DOHH2 (cell line): Measurements from ENCODE around the gene HIVEP1.
"Not testable (repeated sequence)": the region's sequence is repeated elsewhere in the genome, so short reads cannot be mapped to it uniquely, and the experiment has no call there.

Experiments used
- H3F3A ChIP-seq: fragments of 200-600 bp; sonication (generic), shearing (Covaris generic); 2 replicates; pipeline ENCODE4 v1.6.0; 2016; ENCODE audit warnings: antibody characterized with exemption, mild to moderate bottlenecking; ENCODE audit not compliant: control insufficient read depth, insufficient read depth
- H3K27ac ChIP-seq: fragments of 200-600 bp; sonication (generic); 2 replicates; pipeline ENCODE4 v1.5.1; 2014; ENCODE audit warnings: low read depth, mild to moderate bottlenecking, low read length, moderate library complexity
- H3K27me3 ChIP-seq: fragments of 200-600 bp; sonication (generic); 2 replicates; pipeline ENCODE4 v1.6.1; 2014; ENCODE audit warnings: mild to moderate bottlenecking, low read length, mixed read lengths; ENCODE audit not compliant: control insufficient read depth
- H3K36me3 ChIP-seq: fragments of 200-600 bp; sonication (generic); 2 replicates; pipeline ENCODE4 v1.6.1; 2014; ENCODE audit warnings: mild to moderate bottlenecking, low read length, moderate library complexity, mixed read lengths; ENCODE audit not compliant: control insufficient read depth
- H3K4me1 ChIP-seq: fragments of 200-600 bp; sonication (generic); 2 replicates; pipeline ENCODE4 v1.6.1; 2014; ENCODE audit warnings: mild to moderate bottlenecking, low read length, mixed read lengths; ENCODE audit not compliant: control insufficient read depth
- H3K4me2 ChIP-seq: fragments of 200-600 bp; sonication (generic); 2 replicates; pipeline ENCODE4 v1.6.0; 2014; ENCODE audit warnings: mild to moderate bottlenecking, low read length, moderate library complexity
- H3K4me3 ChIP-seq: fragments of 200-600 bp; sonication (generic); 2 replicates; pipeline ENCODE4 v1.5.1; 2014; ENCODE audit warnings: mild to moderate bottlenecking, low read length, mixed read lengths
- H3K79me2 ChIP-seq: fragments of 200-600 bp; sonication (generic); 2 replicates; pipeline ENCODE4 v1.6.1; 2014; ENCODE audit warnings: mild to moderate bottlenecking, low read length, mixed read lengths; ENCODE audit not compliant: control insufficient read depth
- H3K9me2 ChIP-seq: fragments of 200-600 bp; sonication (generic); replicated peaks from 2 replicates; pipeline ENCODE4 v1.6.1; 2014; ENCODE audit warnings: mild to moderate bottlenecking, low read length, mixed read lengths; ENCODE audit not compliant: control insufficient read depth
- H3K9me3 ChIP-seq: fragments of 200-600 bp; sonication (generic); 2 replicates; pipeline ENCODE4 v1.6.1; 2014; ENCODE audit warnings: antibody characterized with exemption, low read length, mixed read lengths; ENCODE audit not compliant: control insufficient read depth, insufficient read depth
- H4K20me1 ChIP-seq: fragments of 200-600 bp; sonication (generic); 2 replicates; pipeline ENCODE4 v1.6.0; 2014; ENCODE audit warnings: low read depth, mild to moderate bottlenecking, antibody characterized with exemption, low read length, moderate library complexity; ENCODE audit not compliant: control insufficient read depth, insufficient read depth
- CTCF ChIP-seq: fragments of 200-600 bp; sonication (generic); IDR thresholded peaks from one replicate; pipeline ENCODE4 v1.5.1; 2014; ENCODE audit warnings: antibody characterized with exemption, mild to moderate bottlenecking, low read depth, low read length; ENCODE audit not compliant: poor library complexity, severe bottlenecking
- EZH2phosphoT487 ChIP-seq: fragments of 200-600 bp; sonication (generic); IDR thresholded peaks from 2 replicates; pipeline ENCODE4 v1.6.1; 2017; ENCODE audit warnings: borderline replicate concordance, mild to moderate bottlenecking, antibody characterized with exemption, low read length, moderate library complexity, mixed read lengths

The HIVEP1 gene

DNA sequence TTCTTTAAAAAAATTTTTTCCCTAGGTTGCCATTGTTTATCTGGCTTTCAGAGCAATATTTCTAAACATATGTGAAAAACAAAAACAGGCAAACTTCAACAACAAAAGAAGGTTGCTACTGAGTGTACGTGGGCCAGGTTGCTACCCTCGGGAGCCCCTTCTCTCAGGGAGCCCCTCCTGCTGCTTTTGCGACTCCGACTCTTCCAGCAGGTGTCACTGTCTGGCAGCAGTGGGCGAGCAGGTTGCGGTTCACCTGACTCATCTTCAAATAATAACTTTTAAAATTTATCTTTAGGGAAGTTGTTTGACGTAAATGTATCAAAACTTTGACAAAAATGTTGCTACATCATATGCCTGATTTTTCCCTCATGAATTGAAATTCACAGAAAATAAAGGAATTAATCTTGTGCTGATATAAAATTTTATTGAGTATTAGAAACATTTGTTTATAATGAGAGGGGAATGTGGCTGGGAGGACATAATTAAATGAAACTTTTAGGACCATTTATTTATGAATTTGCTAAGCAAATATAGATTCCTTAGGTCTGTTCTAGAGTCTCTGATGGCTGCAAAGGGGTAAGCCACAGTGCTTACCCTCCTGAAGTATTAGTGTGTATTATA is 138.8 kb downstream of the HIVEP1 start:
- no peaks in the 10 kb centered on the region for H4K20me1 ChIP-seq
- H3K36me3 ChIP-seq = no peaks in the 10 kb centered on the region
- H3K9me2 ChIP-seq = no peaks in the 10 kb centered on the region
- no peaks in the 10 kb centered on the region for H3K9me3 ChIP-seq
- no peak overlapping the region for H3K4me3 ChIP-seq
- no peaks in the 10 kb centered on the region for H3K79me2 ChIP-seq
- peak; percentile 63 for TF ChIP-seq CTCF
- no peak for TF ChIP-seq EZH2phosphoT487
- H3K4me1 ChIP-seq = peaks cover 13% of the 10 kb centered on the region
- H3K27me3 ChIP-seq = no peaks in the 10 kb centered on the region
- no peak overlapping the region for H3K27ac ChIP-seq
- H3F3A ChIP-seq = no peaks in the 10 kb centered on the region
- no peak overlapping the region for H3K4me2 ChIP-seq

- H3F3A ChIP-seq = no peaks in the 10 kb centered on the region
- no peaks in the 10 kb centered on the region for H4K20me1 ChIP-seq
- no peaks in the 10 kb centered on the region for H3K79me2 ChIP-seq
- H3K27ac ChIP-seq = no peak overlapping the region
- peaks cover 13% of the 10 kb centered on the region for H3K4me1 ChIP-seq
- H3K4me3 ChIP-seq = no peak overlapping the region
- TF ChIP-seq CTCF = no peak
- no peak for TF ChIP-seq EZH2phosphoT487
- H3K27me3 ChIP-seq = no peaks in the 10 kb centered on the region
- no peaks in the 10 kb centered on the region for H3K9me3 ChIP-seq
- H3K9me2 ChIP-seq = no peaks in the 10 kb centered on the region
- H3K36me3 ChIP-seq = no peaks in the 10 kb centered on the region
- H3K4me2 ChIP-seq = no peak overlapping the region
Observed at GRCh38 chr6:12151433-12151820, 139.3 kb downstream of the HIVEP1 start.

DNA sequence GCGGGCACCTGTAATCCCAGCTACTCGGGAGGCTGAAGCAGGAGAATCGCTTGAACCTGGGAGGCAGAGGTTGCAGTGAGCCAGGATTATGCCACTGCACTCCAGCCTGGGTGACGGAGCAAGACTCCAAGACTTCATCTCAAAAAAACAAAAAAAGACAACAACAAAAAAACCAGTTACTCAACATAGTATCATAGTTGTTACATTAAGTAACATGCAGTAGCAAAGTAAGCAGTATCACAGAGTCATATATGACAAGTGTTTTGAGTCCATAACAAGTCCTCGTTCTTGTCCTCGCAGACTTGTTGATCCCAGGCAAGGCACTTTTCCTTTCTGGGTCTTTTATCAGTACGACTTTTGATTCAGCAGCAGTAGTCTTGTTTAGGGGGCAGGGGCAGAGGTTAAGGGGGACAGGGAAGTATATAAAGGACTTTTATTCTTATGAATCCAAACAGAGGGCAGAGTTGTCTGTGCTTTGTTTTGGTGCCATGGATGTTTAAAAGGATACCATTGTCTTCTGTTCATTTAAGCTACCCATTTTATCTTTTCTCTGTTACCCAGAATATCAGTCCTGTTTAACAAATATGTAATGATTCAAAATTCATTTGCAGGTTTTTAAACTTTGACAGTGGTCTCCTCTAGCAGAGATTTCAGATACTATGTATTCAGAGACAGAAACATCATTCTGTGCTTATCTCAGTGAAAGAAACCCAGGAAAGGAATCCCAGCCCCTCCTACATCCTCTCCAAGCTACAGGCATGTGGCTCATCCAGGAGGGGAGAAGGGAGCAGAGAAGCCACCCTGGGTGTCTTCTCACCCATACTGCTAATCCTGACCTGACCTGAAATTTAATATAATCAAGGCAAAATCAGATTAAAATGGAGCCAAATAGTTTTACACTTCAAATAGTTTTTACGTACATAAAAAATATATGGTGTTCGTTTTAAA is 140.2 kb downstream of the HIVEP1 start:
- no peak overlapping the region for H3K27ac ChIP-seq
- no peaks in the 10 kb centered on the region for H3K79me2 ChIP-seq
- no peaks in the 10 kb centered on the region for H3K36me3 ChIP-seq
- H3K4me1 ChIP-seq = peaks cover 13% of the 10 kb centered on the region
- no peak overlapping the region for H3K4me2 ChIP-seq
- H3K4me3 ChIP-seq = no peak overlapping the region
- H4K20me1 ChIP-seq = no peaks in the 10 kb centered on the region
- no peaks in the 10 kb centered on the region for H3K27me3 ChIP-seq
- no peaks in the 10 kb centered on the region for H3K9me2 ChIP-seq
- TF ChIP-seq CTCF (no peak), EZH2phosphoT487 (no peak)
- H3K9me3 ChIP-seq = no peaks in the 10 kb centered on the region
- H3F3A ChIP-seq = no peaks in the 10 kb centered on the region

- H4K20me1 ChIP-seq, H3K79me2 ChIP-seq, H3K9me2 ChIP-seq, H3K4me3 ChIP-seq, H3K36me3 ChIP-seq, H3K4me1 ChIP-seq, H3F3A ChIP-seq, H3K27me3 ChIP-seq, H3K4me2 ChIP-seq, H3K27ac ChIP-seq, H3K9me3 ChIP-seq: not testable (repeated sequence)
Observed at GRCh38 chr6:12155769-12156168, 143.7 kb downstream of the HIVEP1 start.
